Mononuclear cell (primary cell): ENCODE measurements around the gene ITCH. TPM values are rescaled to one million over a fixed set of nuclear protein-coding genes. Genes with fewer than 3 reads are reported as not detected.

ENCODE experiments used
- H3K27me3 ChIP-seq: 2 replicates; pipeline ENCODE4 v1.6.0; 2011; ENCODE audit warnings: low read length, control low read depth; ENCODE audit not compliant: insufficient read depth
- H3K4me1 ChIP-seq: 2 replicates; pipeline ENCODE4 v1.5.1; 2011; ENCODE audit warnings: mild to moderate bottlenecking, low read length, control low read depth; ENCODE audit not compliant: insufficient read depth
- H3K4me3 ChIP-seq: 2 replicates; pipeline ENCODE4 v1.5.1; 2011; ENCODE audit warnings: mild to moderate bottlenecking, low read length, moderate library complexity
- H3K9me3 ChIP-seq: 2 replicates; pipeline ENCODE4 v1.5.1; 2011; ENCODE audit warnings: low read depth, mild to moderate bottlenecking, control low read depth, low read length
- total RNA-seq: library from RNA; depleted of rRNA; stranded (reverse); fragments of >200 nt; gene quantifications from one replicate; pipeline ENCODE4 v1.2.3, GENCODE V29; 2012

Gene ITCH
- total RNA-seq, 1 donor = 80.0 TPM

DNA sequence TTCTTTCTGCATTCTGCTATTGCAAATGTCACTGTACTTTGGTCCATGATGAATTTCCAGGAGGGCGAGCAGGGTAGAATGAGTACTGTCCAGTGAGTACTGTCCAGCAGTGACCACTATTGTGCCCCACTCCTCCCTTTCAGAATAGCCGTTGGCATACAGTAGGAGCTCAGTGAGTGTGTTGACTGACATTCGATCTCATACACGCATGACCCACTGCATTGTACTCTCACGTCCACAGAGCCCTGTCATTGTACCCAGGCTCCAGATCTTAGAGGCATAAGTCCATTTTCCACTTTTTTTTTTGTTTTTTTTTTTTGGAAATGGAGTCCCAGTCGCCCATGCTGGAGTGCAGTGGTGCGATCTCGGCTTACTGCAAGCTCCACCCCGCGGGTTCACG is 161.4 kb downstream of the ITCH start:
- no peaks in the 10 kb centered on the region for H3K4me1 ChIP-seq
- H3K4me3 ChIP-seq = no peak overlapping the region

DNA sequence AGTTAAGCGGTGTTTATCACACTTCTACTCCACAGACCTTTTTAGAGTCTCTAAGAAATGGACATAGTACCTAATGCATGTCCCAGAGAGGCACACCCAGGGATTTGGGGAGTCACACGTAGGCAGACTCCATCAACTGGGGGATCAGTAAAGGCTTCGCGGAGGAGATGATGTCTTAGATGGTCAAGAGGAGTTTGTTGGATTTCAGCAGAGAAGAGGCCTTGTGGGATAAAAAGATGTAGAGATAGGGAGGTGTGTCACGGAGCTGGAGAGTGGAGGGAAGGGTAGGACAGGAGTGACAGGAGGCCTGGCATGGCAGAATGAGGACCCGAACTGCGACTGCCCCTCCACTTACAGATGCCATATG is 162.3 kb downstream of the ITCH start:
- no peaks in the 10 kb centered on the region for H3K9me3 ChIP-seq

More for the DNA sequence above, 161.4 kb downstream of the ITCH start:
- Histone ChIP-seq H3K9me3 (no peaks in the 10 kb centered on the region), H3K27me3 (no peaks in the 10 kb centered on the region)

DNA sequence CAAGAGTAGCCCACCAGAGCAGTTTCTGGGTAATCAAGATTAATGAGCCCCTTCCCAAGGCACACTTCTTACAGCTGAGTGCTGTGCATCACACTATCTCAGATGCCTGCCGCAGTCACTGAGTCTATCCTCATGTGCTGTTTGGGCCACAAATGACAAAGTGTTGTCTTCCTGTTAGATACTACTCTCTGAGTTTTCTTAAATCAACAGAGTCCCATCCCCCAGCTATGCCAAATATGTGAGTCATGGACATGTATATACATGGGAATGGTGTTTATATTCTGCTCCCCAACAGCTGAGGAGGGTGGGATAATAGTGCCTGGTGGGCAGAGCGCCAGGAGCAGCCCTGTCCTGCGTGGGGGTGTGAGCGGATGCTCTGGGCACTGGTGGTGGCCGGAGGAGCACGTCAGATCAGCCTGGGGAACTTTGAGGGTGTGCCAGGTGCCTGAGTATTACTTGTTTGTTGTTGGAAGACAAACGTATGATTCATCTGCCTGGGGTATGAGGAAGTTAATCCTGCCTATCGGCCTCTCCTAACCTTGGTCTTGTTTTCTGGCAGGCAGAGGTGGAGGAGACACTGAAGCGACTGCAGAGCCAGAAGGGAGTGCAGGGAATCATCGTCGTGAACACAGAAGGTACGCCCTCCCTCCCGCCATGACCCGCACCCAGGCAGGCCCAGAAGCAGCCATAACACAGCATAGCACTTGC is 162.8 kb downstream of the ITCH start:
- Histone ChIP-seq H3K4me1 (peaks cover 7% of the 10 kb centered on the region), H3K9me3 (no peaks in the 10 kb centered on the region), H3K27me3 (no peaks in the 10 kb centered on the region), H3K4me3 (no peak overlapping the region)

More for the DNA sequence above, 162.3 kb downstream of the ITCH start:
- no peaks in the 10 kb centered on the region for H3K27me3 ChIP-seq
- H3K4me1 ChIP-seq = peaks cover 7% of the 10 kb centered on the region
- no peak overlapping the region for H3K4me3 ChIP-seq

DNA sequence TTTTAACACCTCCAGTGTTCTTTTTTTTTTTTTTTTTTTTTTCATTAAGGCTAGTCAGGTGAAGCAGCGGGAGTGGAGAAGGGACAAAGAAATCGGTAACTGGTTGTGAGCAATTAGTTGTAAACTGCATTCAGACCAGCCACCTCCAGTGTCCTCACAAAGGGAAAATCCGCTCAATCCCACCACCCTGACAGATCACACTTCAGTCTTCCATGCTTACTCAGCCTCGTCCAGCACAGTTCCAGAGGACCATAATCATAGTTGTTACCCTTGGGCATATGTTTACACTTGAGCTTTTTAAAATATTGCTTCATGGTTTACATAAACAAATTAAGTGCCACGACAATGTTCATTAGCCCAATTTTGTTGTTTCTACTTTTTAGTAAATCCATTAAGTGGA is 163.4 kb downstream of the ITCH start:
- Histone ChIP-seq H3K4me1 (peaks cover 7% of the 10 kb centered on the region), H3K27me3 (no peaks in the 10 kb centered on the region), H3K4me3 (no peak overlapping the region), H3K9me3 (no peaks in the 10 kb centered on the region)

DNA sequence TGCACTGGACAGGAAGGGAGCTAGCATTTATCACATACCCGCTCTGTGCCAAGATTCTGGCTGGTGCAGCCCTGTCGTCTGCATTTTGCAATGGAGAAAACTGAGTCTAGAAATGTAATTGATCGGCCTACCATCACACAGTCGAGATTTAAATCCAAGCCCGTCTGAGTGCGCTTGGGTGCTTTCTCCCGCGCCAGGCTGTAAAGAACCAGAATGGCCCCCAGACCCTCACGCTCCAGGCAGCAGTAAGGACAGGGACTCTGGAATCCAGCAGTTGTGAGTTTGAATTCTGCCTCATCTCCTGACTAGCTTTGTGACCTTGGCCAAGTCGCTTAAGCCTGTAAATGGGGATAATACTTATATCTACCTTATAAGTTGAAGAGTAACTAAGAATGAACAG is 163.9 kb downstream of the ITCH start:
- Histone ChIP-seq H3K9me3 (no peaks in the 10 kb centered on the region), H3K4me3 (no peak overlapping the region), H3K4me1 (peaks cover 7% of the 10 kb centered on the region), H3K27me3 (no peaks in the 10 kb centered on the region)

DNA sequence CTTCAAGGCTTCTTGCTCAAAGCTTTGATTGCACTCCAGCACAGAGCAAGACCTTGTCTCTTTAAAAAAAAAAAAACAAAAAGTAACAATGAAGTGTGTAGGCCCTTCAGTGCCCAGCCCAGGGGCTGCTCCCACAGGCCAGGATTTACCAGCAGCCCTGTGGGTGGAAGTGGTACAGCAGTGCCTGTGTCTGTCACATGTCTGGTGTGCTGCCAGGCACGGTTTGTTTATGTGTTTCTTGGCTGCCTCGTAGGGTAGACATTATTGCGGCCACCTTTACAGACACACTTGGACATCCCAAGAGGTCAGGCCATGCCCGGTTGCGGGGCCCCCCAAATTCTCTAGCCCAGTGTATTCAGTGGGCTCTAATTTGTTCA is 165.8 kb downstream of the ITCH start:
- Histone ChIP-seq H3K27me3 (no peaks in the 10 kb centered on the region), H3K4me1 (peaks cover 7% of the 10 kb centered on the region), H3K4me3 (no peak overlapping the region), H3K9me3 (no peaks in the 10 kb centered on the region)

DNA sequence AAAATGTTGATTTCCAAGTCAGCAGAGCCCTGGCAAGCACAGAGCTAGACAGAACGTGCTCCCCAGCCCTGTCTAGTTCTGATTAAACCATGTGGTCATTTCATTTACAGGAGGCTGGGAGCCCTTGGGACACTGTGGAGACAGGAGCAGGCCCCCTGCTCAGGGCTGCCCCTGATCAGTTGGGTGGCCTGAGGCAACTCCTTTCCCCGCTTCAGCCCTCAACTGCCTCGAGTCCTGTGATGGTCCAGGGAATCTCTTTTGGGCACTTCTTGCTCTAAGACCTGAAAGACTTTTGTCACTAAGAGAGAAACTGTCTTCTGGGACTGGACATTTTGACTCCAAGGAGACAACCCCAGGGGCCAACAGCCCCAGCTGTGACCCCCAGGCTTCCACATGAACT is 166.7 kb downstream of the ITCH start:
- H3K27me3 ChIP-seq = no peaks in the 10 kb centered on the region

DNA sequence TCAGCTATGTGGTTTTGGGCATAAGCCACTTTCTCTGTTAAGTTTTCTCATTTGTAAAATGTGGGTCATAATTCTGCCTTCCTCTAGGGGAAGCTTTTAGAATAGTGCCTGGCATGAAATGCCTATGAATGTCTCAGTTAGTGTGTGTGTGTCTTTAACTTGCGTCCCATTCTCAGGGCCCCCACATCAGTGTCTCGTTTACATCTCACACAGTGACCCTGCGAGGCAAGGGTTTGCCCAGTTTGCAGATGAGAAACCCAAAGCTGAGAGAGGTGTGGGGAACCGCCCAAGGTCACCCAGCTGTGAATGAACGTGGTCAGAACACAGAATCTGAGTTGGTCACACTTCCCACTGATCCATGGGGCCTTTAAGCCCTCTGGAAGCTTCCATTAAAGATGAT is 167.3 kb downstream of the ITCH start:
- Histone ChIP-seq H3K4me3 (no peak overlapping the region), H3K27me3 (no peaks in the 10 kb centered on the region), H3K9me3 (no peaks in the 10 kb centered on the region), H3K4me1 (peaks cover 7% of the 10 kb centered on the region)

More for the DNA sequence above, 166.7 kb downstream of the ITCH start:
- Histone ChIP-seq H3K4me3 (no peak overlapping the region), H3K4me1 (peaks cover 7% of the 10 kb centered on the region), H3K9me3 (no peaks in the 10 kb centered on the region)

DNA sequence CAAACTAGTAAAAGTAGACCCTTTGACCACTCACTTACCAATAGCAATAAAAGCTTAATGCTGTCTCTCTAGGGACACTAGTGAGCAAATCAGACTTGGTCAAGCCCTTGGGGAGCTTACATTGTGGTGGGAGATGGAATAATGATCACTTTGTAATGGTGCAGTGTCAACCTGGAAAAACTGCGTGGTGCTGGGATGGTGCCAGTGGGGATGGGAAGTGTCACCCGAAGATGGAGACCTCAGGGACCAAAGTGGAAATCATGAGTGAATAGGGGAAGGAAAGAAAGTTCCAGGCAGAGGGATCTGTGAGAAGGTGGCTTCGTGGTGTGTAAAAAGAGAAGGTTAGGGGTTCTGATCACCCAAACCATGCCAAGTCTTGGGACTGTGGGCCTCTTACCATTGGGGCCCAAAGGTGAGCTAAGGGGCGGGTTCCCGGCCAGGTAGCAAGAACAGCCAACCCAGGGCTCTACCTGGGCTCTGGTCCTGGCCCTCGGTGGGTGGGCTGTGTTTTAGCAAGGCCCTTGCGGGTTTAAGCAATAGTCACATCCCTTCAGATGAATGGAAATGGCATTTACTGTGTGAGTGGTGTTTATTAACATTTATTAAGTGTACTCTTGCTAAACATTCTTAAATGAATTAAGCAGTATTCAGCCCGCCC is 168.7 kb downstream of the ITCH start:
- H3K27me3 ChIP-seq = no peaks in the 10 kb centered on the region
- no peak overlapping the region for H3K4me3 ChIP-seq
- H3K4me1 ChIP-seq = peaks cover 7% of the 10 kb centered on the region
- H3K9me3 ChIP-seq = no peaks in the 10 kb centered on the region

DNA sequence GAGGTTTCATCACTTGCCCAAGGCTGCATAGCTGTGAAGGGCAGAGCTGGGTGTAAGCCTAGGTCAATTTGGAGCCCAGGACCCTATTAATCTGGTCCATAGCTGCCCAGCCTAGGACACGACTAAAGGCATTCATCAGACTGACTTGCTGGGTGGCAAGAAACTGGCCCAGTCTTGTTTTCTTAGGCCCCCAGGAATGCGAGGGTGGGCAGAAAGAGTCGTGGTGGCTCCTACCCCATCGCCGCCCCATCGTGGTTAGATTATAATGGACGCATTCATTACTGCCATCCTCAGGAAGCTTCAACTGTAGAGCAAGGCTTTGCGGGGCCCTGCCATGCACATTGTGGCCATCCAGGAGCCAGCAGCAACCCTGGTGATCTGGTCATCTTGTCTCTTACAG is 169.2 kb downstream of the ITCH start:
- H3K4me3 ChIP-seq = no peak overlapping the region
- H3K27me3 ChIP-seq = no peaks in the 10 kb centered on the region

DNA sequence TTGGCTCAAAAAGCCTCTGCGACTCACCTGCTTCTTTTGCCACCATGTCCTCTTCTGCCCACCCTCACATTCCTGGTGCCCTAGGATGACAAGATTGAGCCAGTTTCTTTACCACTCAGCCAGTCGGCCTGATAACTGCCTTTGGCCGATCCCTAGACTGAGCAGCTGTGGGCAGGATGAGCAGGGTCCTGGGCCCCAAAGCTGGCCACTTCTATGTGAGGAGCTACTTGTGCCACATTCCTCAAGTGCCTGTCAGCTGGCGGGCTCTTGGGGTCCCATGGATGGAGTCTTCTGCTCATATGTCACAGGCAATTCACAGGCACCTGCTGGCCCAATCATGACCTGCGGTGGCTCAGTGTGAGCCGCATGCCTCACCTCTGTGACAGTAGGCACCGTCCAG is 169.7 kb downstream of the ITCH start:
- H3K4me3 ChIP-seq = no peak overlapping the region
- no peaks in the 10 kb centered on the region for H3K27me3 ChIP-seq
- no peaks in the 10 kb centered on the region for H3K9me3 ChIP-seq
- H3K4me1 ChIP-seq = peaks cover 7% of the 10 kb centered on the region

More for the DNA sequence above, 169.2 kb downstream of the ITCH start:
- peaks cover 7% of the 10 kb centered on the region for H3K4me1 ChIP-seq
- no peaks in the 10 kb centered on the region for H3K9me3 ChIP-seq

DNA sequence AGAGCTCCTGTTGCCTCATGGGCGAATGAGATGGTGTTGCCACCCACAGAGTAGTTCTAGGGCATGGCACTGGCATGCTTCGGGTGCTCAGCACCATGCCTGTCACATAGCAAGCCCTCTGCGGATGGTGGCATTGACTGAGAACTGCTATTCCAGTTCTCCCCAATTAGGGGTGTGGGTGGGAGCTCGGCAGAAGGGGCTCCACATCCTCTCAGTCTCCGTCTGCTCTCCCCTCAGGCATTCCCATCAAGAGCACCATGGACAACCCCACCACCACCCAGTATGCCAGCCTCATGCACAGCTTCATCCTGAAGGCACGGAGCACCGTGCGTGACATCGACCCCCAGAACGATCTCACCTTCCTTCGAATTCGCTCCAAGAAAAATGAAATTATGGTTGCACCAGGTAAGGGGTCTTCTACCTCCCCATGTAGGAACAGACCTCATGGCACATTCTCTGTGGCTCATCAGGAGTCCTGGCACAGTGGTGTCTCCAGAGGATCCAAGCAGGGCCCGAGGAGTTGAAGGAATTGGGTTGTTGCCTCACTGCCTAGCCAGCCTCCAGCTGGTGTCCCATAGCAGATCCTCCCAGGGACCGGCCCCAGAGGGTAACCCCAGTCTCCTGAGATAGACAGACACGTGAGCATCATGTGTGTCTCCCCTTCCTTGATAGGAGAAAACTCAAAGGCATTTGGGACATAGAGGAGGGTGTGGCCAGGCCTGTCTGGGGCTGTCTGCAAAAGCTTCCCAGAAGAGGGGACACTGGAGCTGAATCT is 171.5 kb downstream of the ITCH start:
- H3K4me1 ChIP-seq = peaks cover 7% of the 10 kb centered on the region
- H3K9me3 ChIP-seq = no peaks in the 10 kb centered on the region
- no peak overlapping the region for H3K4me3 ChIP-seq
- no peaks in the 10 kb centered on the region for H3K27me3 ChIP-seq

DNA sequence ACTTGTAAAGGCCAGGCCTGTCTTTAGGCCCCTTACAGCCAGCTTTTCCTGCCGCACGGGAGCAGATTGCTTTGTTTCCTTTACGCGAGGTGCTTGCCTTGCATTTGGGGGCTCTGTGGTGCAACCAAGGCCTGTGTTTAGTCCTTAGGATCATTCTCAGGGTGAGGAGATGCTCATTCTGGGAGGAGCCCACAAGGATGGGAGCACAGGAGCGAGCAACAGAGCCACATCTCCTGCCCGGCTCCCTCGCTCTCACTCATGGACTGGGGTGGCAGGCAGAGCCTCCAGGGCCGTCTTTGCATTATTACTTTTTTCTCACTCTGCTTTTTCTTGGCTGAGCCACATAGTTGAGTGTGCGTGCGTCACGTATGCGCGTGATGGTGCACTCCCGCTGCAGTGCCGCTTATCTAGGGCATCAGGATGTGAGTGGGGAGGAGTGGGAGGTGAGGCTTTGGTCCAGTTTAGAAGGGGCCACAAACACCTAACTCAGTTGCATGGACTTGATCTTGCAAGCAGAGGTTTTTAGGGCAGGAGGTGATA is 172.3 kb downstream of the ITCH start:
- Histone ChIP-seq H3K27me3 (no peaks in the 10 kb centered on the region), H3K4me3 (no peak overlapping the region), H3K9me3 (no peaks in the 10 kb centered on the region), H3K4me1 (no peaks in the 10 kb centered on the region)

DNA sequence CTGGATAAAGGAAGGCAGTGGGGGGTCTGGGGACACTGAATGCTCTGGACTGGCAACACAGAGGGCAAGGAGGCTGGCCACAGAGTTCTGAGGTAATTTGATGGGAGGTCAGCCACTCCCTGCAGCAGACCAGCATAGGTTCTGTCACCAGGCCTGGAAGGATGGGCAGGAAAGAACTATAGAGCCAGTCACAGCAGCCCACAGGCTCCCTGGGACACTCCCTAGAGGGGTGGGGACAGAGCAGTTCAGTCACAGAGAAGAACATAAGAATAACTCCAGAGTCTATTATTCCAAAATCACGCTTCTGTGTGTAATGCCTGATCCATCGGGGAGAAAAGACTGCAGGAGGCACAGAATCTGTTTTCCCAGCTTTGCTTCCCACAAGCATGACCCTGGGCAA is 172.8 kb downstream of the ITCH start:
- Histone ChIP-seq H3K4me1 (no peaks in the 10 kb centered on the region), H3K9me3 (no peaks in the 10 kb centered on the region), H3K4me3 (no peak overlapping the region), H3K27me3 (no peaks in the 10 kb centered on the region)

DNA sequence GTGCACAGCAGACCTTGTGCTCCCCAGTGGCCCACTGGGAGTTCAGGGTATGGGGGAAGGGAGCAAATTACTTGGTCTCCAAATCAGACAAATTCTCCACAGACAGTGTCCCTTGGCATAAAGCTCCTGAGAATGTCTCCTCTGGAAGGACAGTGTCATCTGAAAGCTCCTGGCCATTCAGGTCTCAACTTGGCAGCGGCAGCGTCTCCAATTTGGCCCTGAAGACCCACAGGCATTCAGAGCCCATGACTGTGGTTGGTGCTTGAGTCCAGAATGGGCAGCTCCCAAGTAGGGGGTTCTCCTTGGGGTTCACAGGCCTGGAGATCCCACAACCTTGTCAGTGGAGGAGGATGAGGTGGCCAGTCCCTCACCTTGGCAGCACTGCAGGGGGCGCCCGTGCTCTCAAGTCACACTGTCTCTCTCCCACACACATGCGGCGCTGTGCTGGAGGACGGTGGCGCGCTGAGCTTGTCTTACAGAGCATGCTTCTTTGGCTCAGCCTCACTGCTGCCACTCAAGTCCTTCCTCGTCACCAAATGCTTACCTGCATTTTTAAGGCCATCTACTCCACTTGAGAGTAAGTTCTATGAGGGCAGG is 173.8 kb downstream of the ITCH start:
- H3K4me3 ChIP-seq = no peak overlapping the region
- H3K27me3 ChIP-seq = no peaks in the 10 kb centered on the region
- H3K9me3 ChIP-seq = no peaks in the 10 kb centered on the region
- no peaks in the 10 kb centered on the region for H3K4me1 ChIP-seq
